ENCODE measurements around the gene TMEM132D.

The TMEM132D gene

DNA sequence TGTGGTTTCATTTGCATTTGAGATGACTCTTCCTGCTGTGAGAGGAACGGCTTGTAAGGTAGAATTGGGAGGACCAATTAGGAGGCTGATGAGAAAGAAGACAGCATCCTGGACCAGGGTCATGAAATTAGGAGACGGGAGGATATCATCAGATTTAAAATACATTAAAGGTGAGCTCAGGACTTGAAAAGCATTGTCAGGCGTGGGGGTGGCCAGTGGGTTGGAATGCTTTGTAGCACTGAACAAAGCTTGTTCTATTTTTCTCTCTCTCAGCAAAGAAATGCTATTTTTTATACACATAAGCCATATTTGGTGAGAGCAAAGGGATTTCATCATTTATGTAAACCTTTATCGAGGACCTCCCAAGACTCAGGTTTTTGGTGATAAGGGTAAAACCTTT is 157.5 kb downstream of the TMEM132D start:
- no peak for DNase-seq
- Mint-ChIP-seq H3K27me3 (ENCODE audit: low read depth, poor library complexity) (no peaks in the 10 kb centered on the region), H3K9me3 (no peaks in the 10 kb centered on the region), H3K36me3 (ENCODE audit: low read depth) (no peaks in the 10 kb centered on the region), H3K27ac (no peak overlapping the region), H3K4me3 (no peak overlapping the region), H3K4me1 (no peaks in the 10 kb centered on the region)
- TF ChIP-seq, protein P1, sequence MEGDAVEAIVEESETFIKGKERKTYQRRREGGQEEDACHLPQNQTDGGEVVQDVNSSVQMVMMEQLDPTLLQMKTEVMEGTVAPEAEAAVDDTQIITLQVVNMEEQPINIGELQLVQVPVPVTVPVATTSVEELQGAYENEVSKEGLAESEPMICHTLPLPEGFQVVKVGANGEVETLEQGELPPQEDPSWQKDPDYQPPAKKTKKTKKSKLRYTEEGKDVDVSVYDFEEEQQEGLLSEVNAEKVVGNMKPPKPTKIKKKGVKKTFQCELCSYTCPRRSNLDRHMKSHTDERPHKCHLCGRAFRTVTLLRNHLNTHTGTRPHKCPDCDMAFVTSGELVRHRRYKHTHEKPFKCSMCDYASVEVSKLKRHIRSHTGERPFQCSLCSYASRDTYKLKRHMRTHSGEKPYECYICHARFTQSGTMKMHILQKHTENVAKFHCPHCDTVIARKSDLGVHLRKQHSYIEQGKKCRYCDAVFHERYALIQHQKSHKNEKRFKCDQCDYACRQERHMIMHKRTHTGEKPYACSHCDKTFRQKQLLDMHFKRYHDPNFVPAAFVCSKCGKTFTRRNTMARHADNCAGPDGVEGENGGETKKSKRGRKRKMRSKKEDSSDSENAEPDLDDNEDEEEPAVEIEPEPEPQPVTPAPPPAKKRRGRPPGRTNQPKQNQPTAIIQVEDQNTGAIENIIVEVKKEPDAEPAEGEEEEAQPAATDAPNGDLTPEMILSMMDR (IDR thresholded peaks at IDR 0.05) = no peak

GRCh38 chr12:129729170-129729569 is 174.7 kb downstream of the TMEM132D start:
- Mint-ChIP-seq H3K9me3 (peaks cover 5% of the 10 kb centered on the region), H3K4me1 (peaks cover 6% of the 10 kb centered on the region), H3K36me3 (ENCODE audit: low read depth) (no peaks in the 10 kb centered on the region), H3K27me3 (ENCODE audit: low read depth, poor library complexity) (peaks cover 4% of the 10 kb centered on the region), H3K27ac (no peak overlapping the region), H3K4me3 (no peak overlapping the region)
- TF ChIP-seq, protein P1 (IDR thresholded peaks at IDR 0.05) = no peak
- no peak for DNase-seq

DNA sequence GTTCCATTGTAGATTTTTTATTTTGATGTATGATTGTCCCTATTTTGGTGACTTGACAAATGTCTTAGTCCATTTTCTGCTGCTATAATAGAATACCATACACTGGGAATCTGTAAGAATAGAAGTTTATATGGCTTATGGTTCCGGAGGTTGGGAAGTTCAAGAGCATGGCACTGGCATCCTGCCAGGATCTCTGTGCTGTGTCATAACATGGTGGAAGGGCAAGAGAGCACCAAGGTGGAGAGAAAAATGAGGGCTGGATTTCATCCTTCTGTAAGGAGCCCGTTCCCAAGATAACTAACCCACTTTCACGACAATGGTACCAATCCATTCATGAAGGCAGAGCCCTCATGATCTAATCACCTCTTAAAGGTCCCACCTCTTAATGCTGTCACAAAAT is 176.7 kb downstream of the TMEM132D start:
- Mint-ChIP-seq H3K27me3 (ENCODE audit: low read depth, poor library complexity) (peaks cover 4% of the 10 kb centered on the region), H3K4me1 (peaks cover 8% of the 10 kb centered on the region), H3K9me3 (peaks cover 8% of the 10 kb centered on the region), H3K27ac (no peak overlapping the region), H3K4me3 (no peak overlapping the region), H3K36me3 (ENCODE audit: low read depth) (no peaks in the 10 kb centered on the region)
- no peak for DNase-seq
- TF ChIP-seq, protein P1 (IDR thresholded peaks at IDR 0.05) = no peak

DNA sequence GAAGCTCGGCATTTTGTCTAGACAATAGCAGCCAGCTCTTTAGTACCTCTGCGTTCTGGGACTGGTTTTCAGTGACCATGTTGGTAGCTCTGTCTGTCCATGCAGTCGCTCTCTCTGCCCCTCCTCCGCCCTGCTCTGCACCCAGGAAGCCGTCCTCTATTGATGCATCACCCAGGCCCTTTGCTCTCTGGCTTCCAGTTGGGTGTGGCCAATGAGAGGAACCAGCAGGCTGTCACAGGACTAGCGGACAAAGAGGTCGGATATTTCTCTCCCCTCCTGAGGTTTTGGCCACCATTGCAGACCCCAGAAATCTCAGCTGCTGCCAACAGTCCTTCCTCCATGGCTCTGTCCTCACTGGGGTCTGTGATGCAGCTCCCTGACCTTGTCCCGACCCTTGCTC is 180.6 kb downstream of the TMEM132D start:
- Mint-ChIP-seq H3K9me3 (peaks cover 4% of the 10 kb centered on the region), H3K27ac (peak overlapping the region; percentile 3), H3K4me3 (no peak overlapping the region), H3K27me3 (ENCODE audit: low read depth, poor library complexity) (peaks cover 3% of the 10 kb centered on the region), H3K36me3 (ENCODE audit: low read depth) (no peaks in the 10 kb centered on the region), H3K4me1 (peaks cover 11% of the 10 kb centered on the region)
- TF ChIP-seq, protein P1 (IDR thresholded peaks at IDR 0.05) = no peak
- DNase-seq = no peak

DNA sequence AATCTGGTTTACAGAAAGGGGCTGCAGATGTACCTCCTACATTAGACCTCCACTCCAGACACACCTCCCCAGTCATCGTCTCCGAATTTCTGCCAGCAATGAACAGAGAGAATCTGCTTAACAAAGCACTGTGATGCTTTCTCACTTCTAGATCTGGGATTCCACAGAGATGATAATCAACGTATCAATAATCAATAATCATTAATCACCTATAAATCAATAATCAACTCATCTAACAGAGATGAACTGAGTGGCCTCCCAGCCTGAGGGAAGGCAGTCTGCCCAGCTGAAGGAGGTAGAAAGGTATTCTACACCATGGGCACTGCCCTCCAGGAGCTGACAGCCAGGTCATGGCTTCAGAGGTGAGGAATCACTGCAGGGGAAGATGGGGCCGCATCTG is 183.2 kb downstream of the TMEM132D start:
- TF ChIP-seq, protein P1 (IDR thresholded peaks at IDR 0.05) = no peak
- no peak overlapping the region for H3K4me3 Mint-ChIP-seq
- peaks cover 13% of the 10 kb centered on the region for H3K4me1 Mint-ChIP-seq
- H3K27me3 Mint-ChIP-seq (ENCODE audit: low read depth, poor library complexity) = peaks cover 8% of the 10 kb centered on the region
- peaks cover 10% of the 10 kb centered on the region for H3K9me3 Mint-ChIP-seq
- no peak for DNase-seq
- H3K36me3 Mint-ChIP-seq (ENCODE audit: low read depth) = no peaks in the 10 kb centered on the region
- no peak overlapping the region for H3K27ac Mint-ChIP-seq

DNA sequence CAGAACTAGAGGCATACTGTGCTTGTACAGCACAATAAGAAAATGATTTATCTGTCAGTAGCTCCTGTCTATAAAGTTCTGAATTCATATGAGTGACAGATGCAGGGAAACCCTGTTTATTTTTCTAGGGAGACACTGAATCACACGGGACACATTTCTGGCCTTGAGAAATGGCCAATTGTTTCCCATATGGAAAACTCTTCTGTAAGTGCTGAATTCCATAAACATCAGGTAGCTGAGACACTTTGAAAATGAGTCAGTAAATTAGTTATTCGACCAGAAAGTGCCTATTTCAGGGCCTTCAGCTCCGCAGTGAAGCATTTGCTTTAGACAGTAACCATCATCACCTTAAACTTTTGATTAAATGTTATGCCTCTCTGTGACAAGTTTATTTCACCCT is 184.4 kb downstream of the TMEM132D start:
- Mint-ChIP-seq H3K27ac (no peak overlapping the region), H3K9me3 (peaks cover 10% of the 10 kb centered on the region), H3K36me3 (ENCODE audit: low read depth) (no peaks in the 10 kb centered on the region), H3K27me3 (ENCODE audit: low read depth, poor library complexity) (peaks cover 8% of the 10 kb centered on the region), H3K4me1 (peaks cover 13% of the 10 kb centered on the region), H3K4me3 (no peak overlapping the region)
- DNase-seq = no peak
- TF ChIP-seq, protein P1 (IDR thresholded peaks at IDR 0.05) = no peak

Measured in nephron progenitor cell (in vitro differentiated cells).